Peyer's patch (tissue), 4 donors: ENCODE results near the gene KCNK4.

Experiments
- CTCF ChIP-seq, 6 experiments: fragments of 450-650 bp in 4 of 6; fragments of 200-600 bp in 2 of 6; sonication (generic) in 1 of 6; IDR thresholded peaks; one replicate each; pipeline ENCODE4 v1.5.1; 2017 to 2019; ENCODE audit warnings: antibody characterized with exemption in 6 of 6, mild to moderate bottlenecking in 3 of 6, moderate library complexity in 1 of 6
- POLR2A ChIP-seq, 2 donors: fragments of 450-650 bp; IDR thresholded peaks; one replicate each; pipeline ENCODE4 v1.5.1; 2017; ENCODE audit warnings: antibody characterized with exemption in 2 of 2, mild to moderate bottlenecking in 2 of 2, moderate library complexity in 2 of 2

- TF ChIP-seq CTCF (IDR thresholded peaks at IDR 0.05), result no peak
- TF ChIP-seq POLR2A (IDR thresholded peaks at IDR 0.05), result no peak
Measured at GRCh38 chr11:64322925-64323260, 31.8 kb downstream of the KCNK4 start.
